NCI-H524 treated with DMSO at 0.1 percent for 48 hours (cell line): ENCODE data around the gene BPIFB1.
A peak's percentile ranks its signal among the peaks of the same experiment; 100 is the strongest.

ENCODE experiments used
- DNase-seq: peaks from one replicate; lab custom pipeline; 2025; lab: John Stamatoyannopoulos, UW

The BPIFB1 gene

GRCh38 chr20:33282991-33283555, at the start of gene BPIFB1:
TSS of gene BPIFB1 (plus strand) at chr20:33283214. CDS start at chr20:33286074, 2,860 bp downstream.
- no peak for DNase-seq

GRCh38 chr20:33234050-33234449, 49.0 kb upstream of the BPIFB1 start:
- no peak for DNase-seq

- DNase-seq: no peak
These were observed 47.3 kb upstream of the BPIFB1 start, which contains the start of gene BPIFA1 for GRCh38 chr20:33235696-33236095. TSS of gene BPIFA1 (plus strand) at chr20:33235996. CDS start at chr20:33237712, 1,716 bp downstream.

GRCh38 chr20:33236351-33236750, 46.7 kb upstream of the BPIFB1 start:
- no peak for DNase-seq

- no peak for DNase-seq
These were observed 45.0 kb upstream of the BPIFB1 start for GRCh38 chr20:33237989-33238388.

- DNase-seq: no peak
These were observed 43.6 kb upstream of the BPIFB1 start for GRCh38 chr20:33239418-33239817.

- DNase-seq: no peak
These were observed 42.9 kb upstream of the BPIFB1 start for GRCh38 chr20:33239979-33240736.

- DNase-seq: no peak
These were observed 42.1 kb upstream of the BPIFB1 start for GRCh38 chr20:33240923-33241322.

- no peak for DNase-seq
These were observed 40.5 kb upstream of the BPIFB1 start for GRCh38 chr20:33242319-33243100.

GRCh38 chr20:33246077-33246476, 36.9 kb upstream of the BPIFB1 start:
- no peak for DNase-seq

- peak; percentile 98 for DNase-seq
These were observed 33.6 kb upstream of the BPIFB1 start for GRCh38 chr20:33249456-33249855.

GRCh38 chr20:33250666-33251065, 32.3 kb upstream of the BPIFB1 start:
- DNase-seq: peak; percentile 99

- peak; percentile 6 for DNase-seq
These were observed 31.5 kb upstream of the BPIFB1 start for GRCh38 chr20:33251496-33251895.

- DNase-seq: no peak
These were observed 30.6 kb upstream of the BPIFB1 start for GRCh38 chr20:33252460-33252859.

GRCh38 chr20:33255005-33255404, 28.0 kb upstream of the BPIFB1 start:
- no peak for DNase-seq

GRCh38 chr20:33257237-33257636, 25.8 kb upstream of the BPIFB1 start:
- no peak for DNase-seq

GRCh38 chr20:33259371-33259770, 23.6 kb upstream of the BPIFB1 start:
- no peak for DNase-seq

- peak; percentile 16 for DNase-seq
These were observed 21.5 kb upstream of the BPIFB1 start for GRCh38 chr20:33261465-33261864.

- peak; percentile 52 for DNase-seq
These were observed 20.4 kb upstream of the BPIFB1 start for GRCh38 chr20:33262658-33263065.

GRCh38 chr20:33263784-33264183, 19.2 kb upstream of the BPIFB1 start:
- no peak for DNase-seq

GRCh38 chr20:33267701-33268100, 15.3 kb upstream of the BPIFB1 start:
- DNase-seq: no peak

GRCh38 chr20:33272155-33272873, 10.7 kb upstream of the BPIFB1 start:
- DNase-seq: no peak
